ENCODE data around the gene ZNF485.

DNA sequence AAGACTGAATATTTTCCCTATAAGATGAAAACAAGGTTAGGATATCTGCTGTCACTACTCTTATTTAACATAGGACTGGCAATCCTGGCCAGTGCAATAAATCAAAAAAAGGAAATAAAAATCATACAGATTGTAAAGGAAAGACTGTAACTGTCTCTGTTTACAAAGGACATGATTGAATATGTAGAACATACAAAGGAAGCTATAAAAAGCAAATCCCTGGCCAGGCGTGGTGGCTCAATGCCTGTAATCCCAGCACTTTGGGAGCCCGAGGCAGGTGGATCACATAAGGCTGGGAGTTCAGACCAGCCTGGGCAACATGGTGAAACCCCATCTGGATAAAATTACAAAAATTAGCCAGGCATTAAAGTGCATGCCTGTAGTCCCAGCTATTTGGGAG, 15.8 kb downstream of the ZNF485 start:
- no peak for TF ChIP-seq CTCF (IDR thresholded peaks at IDR 0.05)
- TF ChIP-seq FOSB (CRISPR knock-in tag; IDR thresholded peaks at IDR 0.05), result no peak
- TF ChIP-seq, protein P1, sequence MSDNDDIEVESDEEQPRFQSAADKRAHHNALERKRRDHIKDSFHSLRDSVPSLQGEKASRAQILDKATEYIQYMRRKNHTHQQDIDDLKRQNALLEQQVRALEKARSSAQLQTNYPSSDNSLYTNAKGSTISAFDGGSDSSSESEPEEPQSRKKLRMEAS (IDR thresholded peaks at IDR 0.05), result no peak
- TF ChIP-seq, protein P2, sequence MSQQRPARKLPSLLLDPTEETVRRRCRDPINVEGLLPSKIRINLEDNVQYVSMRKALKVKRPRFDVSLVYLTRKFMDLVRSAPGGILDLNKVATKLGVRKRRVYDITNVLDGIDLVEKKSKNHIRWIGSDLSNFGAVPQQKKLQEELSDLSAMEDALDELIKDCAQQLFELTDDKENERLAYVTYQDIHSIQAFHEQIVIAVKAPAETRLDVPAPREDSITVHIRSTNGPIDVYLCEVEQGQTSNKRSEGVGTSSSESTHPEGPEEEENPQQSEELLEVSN (IDR thresholded peaks at IDR 0.05; ENCODE audit: borderline replicate concordance, low read depth), result no peak
- no peak for TF ChIP-seq RCOR1 (IDR thresholded peaks at IDR 0.05; ENCODE audit: low read depth, low read length)

Data from A549 (cell line).